Stimulated activated CD8-positive, alpha-beta memory T cell treated with anti-CD3 and anti-CD28 coated beads, Interleukin-12 subunit alpha, Interleukin-12 subunit beta, amount 100 ng/mL, for 24 hours (primary cell): Measurements from ENCODE around the gene SIX2.

ENCODE experiments used
- DNase-seq: peaks from one replicate; pipeline ENCODE4 v3.0.0-alpha.2; 2020; ENCODE audit errors: extremely low read depth

Gene SIX2

DNA sequence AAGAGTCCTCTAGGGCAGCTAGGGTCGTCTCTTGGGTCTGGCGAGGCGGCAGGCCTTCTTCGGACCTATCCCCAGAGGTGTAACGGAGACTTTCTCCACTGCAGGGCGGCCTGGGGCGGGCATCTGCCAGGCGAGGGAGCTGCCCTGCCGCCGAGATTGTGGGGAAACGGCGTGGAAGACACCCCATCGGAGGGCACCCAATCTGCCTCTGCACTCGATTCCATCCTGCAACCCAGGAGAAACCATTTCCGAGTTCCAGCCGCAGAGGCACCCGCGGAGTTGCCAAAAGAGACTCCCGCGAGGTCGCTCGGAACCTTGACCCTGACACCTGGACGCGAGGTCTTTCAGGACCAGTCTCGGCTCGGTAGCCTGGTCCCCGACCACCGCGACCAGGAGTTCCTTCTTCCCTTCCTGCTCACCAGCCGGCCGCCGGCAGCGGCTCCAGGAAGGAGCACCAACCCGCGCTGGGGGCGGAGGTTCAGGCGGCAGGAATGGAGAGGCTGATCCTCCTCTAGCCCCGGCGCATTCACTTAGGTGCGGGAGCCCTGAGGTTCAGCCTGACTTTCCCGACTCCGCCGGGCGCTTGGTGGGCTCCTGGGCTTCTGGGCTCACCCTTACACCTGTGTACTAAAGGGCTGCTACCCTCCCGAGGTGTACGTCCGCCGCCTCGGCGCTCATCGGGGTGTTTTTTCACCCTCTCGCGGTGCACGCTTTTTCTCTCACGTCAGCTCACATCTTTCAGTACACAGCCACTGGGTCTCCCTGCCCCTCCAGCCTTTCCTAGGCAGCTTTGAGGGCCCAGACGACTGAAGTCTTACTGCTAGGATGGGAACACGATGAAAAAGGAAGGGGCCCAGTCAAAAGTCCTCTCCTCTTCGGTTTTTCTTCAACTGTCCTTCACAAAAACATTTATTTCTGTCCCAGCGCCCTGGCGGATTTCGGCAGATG is 8.1 kb downstream of the SIX2 start:
- no peak for DNase-seq

DNA sequence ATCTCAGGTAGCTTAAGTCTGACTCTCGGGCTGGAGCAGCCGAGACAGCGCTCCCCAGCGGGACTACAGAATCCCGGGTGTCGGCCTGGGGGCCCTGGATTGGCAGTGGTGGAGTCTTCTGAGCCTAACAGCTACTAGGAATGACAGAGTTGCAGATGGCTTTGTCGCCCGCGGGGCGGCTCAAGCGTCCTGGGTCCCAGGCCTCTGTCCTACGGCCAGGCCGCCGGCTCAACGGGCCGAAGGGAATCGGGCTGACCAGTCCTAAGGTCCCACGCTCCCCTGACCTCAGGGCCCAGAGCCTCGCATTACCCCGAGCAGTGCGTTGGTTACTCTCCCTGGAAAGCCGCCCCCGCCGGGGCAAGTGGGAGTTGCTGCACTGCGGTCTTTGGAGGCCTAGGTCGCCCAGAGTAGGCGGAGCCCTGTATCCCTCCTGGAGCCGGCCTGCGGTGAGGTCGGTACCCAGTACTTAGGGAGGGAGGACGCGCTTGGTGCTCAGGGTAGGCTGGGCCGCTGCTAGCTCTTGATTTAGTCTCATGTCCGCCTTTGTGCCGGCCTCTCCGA is 8.8 kb downstream of the SIX2 start:
- DNase-seq = no peak

DNA sequence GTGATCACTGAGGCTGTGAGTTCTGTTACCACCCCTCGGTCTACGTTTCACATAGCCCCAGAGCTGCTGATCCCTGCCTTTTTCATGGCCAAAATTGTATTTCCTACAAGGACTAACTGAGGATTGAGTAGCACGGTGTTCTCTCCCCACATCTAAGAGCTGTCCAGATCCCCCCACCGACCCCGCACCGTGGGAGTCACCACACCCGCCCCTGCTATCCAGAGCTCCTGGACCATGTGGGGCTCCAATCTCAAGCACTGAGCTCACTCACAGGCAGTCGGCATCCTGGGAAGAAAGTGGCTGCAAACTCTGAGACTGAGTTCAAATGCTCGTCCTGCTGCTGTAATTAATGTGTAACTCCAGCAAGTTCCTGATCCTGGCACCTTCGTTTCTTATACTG is 9.7 kb downstream of the SIX2 start:
- no peak for DNase-seq

DNA sequence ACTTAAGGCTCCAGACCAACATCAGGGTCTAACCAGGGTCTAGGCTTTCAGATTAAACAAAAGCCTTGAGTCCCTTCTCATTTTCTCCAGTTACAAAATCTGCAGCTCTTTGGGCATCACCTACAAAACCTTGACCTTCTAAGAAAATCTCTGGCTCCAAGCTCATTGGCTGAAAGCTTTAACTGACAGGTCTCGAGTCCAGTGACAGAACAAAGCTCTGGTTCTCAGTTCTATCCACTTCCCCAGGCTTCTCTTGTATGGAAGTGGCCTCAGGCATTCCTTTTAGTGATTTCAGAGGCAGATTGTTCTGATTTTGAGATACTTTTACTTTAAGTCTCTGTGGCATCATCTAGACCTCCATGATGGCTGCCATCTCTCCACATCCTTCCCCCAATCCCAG is 11.3 kb downstream of the SIX2 start:
- no peak for DNase-seq

DNA sequence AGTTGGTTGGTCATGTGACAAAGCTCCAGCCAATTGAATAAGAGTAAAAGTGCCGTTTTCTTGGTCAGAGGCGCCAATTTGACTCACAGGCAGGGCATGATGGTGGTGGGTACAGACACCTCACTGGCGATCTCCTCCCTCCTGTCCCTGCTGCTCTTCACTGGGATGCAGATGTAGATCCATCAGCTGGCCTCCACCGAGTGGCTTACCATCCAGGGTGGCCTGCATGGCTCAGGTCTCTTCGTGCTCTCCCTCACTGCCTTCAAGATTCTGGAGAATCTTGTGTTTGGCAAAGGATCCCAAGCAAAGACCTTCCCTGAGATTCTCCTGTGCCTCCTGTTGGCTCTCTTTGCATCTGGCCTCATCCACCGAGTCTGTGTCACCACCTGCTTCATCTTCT is 12.9 kb downstream of the SIX2 start:
- DNase-seq = no peak

DNA sequence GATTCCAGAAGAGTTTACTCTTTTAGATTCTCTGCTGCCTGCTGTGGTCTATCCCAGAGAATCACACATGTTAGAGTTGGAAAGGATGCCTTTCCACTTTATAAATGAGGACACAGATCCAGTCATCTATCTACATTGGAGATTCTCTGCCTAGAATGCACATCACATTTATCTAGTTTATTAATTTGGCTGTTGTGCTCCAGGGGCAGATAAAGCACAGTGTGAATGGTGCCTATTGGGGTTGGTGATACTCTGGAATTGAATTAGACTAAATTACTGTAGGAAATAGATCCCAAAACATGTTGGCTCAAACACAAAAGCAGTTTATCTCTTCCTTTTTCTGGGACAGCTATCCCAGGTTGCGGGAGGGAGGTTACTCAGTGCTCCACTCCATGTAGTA is 14.9 kb downstream of the SIX2 start:
- DNase-seq = no peak

DNA sequence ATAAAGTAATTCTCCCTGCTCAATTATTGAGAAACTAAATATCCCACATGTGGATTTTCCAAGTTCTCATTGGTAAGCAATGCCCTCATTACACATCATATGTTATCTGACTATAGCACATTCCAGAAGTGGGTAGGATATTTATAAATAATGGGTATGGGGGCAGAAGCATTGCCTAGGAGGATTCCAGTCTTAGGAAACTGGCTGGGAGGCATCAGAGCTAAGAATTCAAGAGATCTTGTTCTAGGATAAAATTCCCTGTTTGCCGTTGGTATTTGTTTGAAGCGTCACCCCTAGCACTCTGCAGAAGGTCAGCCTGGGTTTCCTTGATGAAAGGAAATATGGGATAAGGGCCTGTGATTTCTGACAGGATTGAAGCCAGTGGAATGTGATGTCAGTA is 20.1 kb downstream of the SIX2 start:
- no peak for DNase-seq

DNA sequence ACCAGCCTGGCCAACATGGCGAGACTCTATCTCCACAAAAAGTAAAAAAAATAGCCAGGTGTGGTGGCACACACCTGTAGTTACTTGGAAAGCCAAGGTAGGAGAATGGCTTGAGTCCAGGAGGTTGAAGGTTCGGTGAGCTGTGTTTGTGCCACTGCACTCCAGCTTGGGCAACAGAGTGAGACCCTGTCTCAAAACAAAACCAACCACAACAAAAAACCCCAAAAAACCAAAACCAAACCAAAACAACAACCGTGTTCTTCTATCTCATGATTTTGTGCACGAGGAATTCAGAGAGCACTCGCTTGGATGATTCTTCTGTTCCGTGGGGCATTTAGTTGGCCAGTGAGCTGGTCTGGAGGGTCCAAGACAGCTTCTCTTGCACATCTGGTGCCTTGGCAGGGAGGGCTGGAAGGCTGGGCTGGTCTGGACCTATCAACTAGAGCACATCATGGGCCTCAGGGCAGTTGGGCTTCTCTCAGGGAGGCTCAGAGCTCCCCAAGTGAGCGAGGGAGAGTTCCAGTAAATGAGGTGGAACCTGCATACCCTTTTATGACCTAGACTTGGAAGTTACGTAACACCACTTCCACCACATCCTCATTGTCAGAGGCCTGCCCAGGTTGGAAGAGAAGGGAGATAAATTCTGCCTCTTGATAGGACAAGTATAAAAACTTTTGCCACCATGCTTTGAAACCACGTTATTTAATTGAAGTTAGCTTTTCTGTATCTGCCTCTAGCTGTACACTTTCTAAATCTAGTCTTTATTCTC is 25.2 kb downstream of the SIX2 start:
- DNase-seq = no peak

DNA sequence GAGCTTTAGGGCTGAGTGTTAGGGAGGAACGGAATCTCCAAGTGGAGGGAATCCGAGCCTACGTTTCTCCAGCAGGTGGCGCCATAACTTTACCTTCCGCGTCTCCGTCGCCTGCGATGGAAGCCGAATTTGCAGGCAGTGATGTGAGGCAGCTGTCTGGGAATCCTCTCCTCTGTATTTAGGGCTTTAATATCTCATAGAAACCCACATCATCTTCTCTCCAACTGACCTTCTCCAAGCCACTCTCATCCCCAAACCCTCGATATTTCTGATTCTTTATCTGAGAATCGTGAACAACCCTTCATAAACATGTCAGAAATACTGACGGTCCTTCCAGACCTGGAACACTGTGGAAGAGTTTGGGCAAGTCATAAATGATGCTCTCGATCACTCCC is 27.5 kb downstream of the SIX2 start:
- DNase-seq = peak; percentile 20

DNA sequence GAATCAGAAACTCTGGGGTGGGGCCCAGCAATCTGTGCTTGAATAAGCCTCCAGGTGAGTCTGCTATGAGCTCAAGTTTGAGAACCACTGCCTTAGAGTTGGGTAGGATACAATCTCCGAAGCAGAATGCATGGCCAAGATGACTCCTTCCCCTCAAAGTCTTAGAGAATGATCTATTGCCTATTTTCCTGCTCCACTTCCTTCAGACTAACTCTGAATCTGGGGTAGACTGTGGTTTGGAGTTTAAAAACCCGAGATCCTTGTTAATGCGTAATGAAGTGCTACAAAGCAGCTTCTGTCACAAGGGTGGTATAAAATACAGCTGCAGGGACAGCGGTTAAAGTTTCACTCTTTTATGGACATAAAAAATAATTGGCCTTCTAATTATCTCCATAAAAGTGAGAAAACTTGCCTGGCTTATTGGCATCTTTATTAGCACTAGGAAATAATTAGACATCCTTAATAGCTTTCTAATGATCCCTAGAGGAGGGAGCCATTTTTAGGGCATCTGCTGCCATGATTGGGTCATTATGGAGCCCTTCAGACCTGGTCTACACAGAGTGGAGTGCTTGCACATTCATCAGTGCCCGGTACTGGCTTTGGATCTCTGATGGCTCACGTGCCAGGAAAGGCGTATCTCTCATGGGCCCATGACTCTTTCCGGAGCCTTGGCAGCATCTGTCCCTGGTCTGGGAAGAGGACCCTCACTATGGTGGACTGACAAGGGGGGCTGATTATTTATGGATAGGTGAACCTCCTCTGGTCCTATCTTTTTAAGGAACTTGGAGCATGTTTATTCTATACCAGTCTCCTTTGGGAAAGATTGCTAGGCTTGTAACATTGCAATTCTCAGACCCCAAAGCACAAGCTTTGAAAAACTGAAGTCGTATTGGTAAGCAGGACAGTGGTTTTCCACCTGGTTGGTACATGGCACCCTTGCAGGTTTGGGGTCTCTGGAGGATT is 28.2 kb downstream of the SIX2 start:
- no peak for DNase-seq

DNA sequence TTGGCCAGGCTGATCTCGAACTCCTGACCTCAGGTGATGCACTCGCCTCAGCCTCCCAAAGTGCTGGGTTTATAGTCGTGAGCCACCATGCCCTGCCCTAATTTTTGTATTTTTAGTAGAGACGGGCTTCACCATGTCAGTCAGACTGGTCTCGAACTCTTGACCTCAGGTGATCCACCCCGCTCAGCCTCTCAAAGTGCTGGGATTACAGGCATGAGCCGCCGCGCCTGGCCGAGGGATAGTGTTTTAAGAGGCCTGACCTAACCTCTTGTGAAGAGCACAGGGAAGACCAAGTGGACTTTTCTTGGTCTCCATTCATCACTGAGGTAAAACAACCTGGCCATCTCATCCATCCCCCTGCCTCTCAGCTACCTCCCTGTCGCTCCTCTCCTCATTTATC is 29.7 kb downstream of the SIX2 start:
- DNase-seq = no peak

DNA sequence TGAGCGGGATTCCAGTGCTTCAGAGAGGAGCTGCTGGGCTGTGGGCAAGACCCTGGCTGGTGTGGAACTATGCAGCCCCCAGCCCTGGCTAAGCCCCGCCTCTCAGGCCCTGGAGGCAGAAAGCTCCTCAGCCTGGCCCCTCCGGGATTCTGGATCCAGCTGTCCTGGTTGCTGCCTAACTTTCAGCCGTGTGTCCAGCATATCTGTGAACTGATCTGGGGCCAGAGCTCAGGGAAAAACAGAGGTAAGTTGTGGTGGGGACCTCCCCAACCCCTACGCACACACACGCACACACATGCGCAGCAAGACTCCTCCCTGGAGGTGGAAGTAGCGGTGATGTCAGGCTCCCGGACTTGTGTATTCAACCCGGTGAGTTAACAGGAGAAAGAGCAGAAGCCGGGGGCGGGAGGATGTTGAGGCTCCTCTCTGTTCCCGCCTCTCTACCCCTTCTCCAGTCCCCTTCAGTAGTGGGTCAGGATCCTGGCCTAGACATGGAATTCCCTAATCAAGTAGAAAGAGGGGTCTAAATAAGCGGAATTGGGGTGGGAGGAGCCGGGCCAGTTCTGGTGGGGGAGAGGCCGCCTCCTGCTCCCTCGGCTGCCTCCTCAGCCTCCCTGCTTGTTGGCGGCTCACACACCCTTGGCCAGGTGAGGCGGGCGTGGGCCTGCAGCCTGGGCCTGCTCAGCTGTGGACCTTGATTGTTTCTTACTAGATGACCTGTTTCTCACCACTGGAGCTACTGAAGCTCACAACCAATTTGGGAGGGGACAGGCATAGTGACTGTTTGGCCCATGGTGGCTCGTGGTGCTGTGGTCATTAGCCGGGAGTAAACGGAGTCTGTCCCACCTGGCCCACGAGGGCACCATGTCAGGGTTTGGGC is 33.4 kb downstream of the SIX2 start:
- DNase-seq = no peak

DNA sequence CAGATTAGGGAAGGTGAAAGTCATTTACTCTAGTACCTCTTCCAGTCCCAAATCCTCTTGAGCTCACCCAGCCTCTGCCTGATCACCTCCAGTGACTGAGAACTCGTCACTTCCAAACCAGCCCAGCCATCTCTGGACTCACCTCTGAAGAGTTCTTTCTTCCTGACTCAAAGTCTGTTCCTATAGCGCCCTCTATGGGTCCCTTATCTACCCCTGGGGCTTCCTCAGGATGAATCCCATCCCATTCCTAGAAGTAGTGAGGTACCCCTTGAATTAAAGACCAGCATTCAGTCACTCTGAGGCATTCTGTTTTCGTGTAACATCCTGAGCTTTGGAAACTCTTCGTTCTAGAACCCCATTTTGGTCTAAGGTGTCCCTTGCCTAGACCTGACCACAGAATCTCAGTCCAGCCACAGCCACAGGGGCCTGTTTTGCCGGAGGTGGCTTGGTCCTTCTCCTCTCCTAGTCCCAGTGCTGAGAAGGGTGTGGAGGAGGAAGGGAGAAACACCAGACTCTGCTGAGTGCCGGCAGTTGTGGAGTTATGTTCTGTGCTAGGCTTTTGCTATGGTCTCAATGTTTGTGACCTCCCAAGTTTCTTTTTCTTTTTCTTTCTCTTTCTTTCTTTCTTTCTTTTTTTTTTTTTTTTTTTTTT is 35.1 kb downstream of the SIX2 start:
- no peak for DNase-seq

DNA sequence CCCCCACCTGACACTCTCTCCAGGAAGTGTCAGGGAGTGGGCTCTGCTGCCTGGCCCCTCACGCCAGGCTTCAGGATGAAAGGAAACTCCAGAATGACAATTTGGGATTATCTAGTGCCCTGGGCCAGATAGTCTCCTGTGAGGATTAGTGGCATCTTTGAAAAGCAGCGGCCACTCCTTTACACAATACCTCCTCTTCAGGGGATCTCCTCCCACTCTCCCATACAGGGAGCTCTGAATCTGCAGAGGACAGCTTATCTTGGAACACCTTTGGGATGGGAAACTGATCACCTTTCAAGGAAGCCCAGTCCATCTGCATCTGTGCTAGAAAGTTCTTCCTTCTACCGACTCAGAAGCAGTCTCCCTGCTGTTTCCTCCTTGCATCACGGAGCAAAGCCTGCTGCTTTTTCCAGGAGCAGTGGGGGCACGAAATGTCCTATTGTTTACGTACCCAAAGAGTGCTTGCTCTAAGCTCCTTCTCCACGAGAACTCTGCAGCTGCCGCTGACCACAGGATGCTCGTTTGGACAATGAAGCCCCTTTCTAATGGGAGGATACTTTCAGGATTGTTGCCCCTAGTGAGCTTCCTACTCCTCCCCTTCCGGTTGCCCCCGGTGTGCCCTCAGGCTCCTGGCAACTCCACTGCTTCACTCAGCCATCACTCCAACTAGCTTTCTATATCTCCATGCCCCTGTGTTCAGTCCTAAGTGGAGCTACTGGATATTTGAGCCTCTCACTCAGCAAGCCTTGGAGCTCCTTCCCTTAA is 36.3 kb downstream of the SIX2 start:
- no peak for DNase-seq

DNA sequence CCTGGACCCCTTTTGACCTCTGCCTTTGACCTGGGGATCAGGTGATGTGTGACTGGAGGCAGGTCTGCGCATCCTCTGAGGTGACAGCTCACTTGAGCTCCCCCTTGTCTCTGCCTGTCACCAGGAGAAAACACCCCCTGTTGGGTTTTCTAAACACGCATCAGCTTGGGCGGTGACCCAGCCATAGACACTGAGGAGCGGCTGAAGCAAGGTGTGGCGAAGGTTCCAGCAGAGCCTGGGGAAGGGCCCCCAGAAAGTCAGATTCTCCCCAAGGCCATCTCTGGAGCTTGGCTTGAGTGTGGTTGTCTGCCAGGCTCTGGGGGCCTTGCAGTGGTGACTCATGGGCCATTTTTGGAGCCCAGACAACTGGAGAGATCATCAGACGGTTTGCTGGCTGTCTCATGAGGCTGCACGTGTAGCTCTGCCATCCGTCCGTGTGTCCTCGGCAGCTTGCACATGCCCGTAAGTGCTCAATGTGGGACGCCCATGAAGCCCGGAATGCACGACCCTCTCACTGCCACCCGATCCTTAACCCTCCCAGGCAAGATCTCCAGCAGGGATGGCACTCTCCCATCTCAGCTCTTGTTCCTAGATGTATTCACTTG is 38.3 kb downstream of the SIX2 start:
- no peak for DNase-seq

DNA sequence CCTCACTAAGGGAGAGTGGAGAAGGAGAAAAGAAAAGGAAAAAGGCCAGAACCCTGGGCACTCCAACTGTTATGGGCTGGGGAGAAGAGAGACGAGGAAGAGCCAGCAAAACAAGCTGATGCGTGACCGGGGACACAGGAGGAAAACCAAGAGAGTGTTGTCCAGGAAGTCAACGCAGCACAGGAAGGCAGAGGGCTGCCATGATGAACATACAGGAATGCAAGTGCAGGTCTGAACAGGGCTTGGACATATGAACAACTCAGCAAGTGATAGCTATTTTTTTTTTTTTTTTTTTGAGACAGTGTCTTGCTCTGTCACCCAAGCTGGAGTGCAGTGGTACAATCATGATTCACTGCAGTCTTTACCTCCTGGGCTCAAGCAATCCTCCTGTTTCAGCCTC is 39.3 kb downstream of the SIX2 start:
- no peak for DNase-seq

DNA sequence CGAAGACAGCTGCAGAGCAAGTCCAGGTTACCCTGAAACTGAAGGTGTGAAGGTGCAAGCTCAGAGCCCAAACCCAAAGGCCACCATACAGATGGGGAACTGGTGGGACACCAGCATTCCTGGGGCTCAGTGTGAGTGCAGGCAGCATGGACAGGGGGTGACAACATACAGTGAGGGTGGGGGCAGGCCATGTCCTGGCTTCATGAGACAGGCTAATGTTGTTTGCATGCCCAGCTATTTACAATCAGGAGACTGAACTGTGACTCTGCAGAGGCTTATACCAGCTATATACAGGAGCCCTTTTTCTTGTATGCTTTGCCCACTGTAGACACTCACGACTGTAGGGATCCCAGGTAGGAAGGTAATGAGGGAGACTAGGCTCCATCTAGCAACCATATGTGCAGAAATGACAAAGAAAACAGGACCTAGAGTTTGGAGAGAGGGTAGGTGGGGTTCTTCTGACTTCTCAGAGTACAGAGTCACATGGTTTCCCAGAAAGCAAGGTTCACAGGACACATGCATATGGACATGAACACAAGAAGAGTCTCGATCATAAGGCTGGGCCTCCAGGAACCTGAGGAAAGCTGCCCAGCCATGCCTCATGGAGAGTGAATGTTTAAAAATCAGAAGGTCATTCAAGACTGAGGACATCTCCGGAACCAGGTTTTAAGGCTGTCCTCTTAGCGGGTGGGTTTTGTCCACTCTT is 41.4 kb downstream of the SIX2 start:
- no peak for DNase-seq

DNA sequence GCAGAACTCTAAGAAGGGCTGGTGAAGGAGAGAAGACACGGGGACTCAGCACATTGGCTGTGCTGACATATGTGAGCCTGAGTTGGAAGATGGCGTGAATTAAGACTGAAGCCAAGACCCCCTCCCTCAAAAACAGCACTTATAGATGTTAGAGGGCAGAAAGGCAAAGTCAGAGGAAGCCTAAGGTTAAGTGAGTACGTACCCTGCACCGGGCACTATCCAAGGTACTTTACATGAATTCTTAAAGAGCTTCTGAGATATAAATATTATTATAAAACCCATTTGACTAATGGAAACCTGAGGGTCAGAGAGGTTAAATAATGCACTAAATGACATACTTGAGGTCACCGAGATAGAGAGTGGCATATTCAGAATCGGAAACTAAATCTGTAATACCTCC is 42.2 kb downstream of the SIX2 start:
- no peak for DNase-seq
